RWPE2 (cell line): ENCODE measurements around the gene ACAD10.
"Not testable (repeated sequence)": the region's sequence is repeated elsewhere in the genome, so short reads cannot be mapped to it uniquely, and the experiment has no call there.

Experiments used
- ATAC-seq: fragments of 200-7000 bp; cut with Tn5 transposase; 3 replicates; pipeline ENCODE4 v1.9.1; 2021; ENCODE audit warnings: low read depth
- DNase-seq: peaks from one replicate; pipeline ENCODE4 v3.0.0-alpha.2; 2020; ENCODE audit warnings: low spot score
- H3K27ac ChIP-seq: fragments of 450-650 bp; 2 replicates; pipeline ENCODE4 v1.5.1; 2017; ENCODE audit warnings: mild to moderate bottlenecking; ENCODE audit not compliant: poor library complexity, severe bottlenecking
- H3K27me3 ChIP-seq: fragments of 250-450 bp; sonication (Bioruptor Pico); 2 replicates; pipeline ENCODE4 v1.5.1; 2021; ENCODE audit warnings: mild to moderate bottlenecking, moderate library complexity; ENCODE audit not compliant: insufficient read depth, poor library complexity, severe bottlenecking
- H3K36me3 ChIP-seq: fragments of 250-450 bp; sonication (Bioruptor Pico); 2 replicates; pipeline ENCODE4 v1.5.1; 2020; ENCODE audit warnings: low read depth, mild to moderate bottlenecking, moderate library complexity
- H3K4me1 ChIP-seq: fragments of 250-450 bp; sonication (Bioruptor Pico); 2 replicates; pipeline ENCODE4 v1.5.1; 2021; ENCODE audit warnings: mild to moderate bottlenecking, moderate library complexity; ENCODE audit not compliant: insufficient read depth, poor library complexity, severe bottlenecking
- H3K4me3 ChIP-seq: fragments of 250-450 bp; sonication (Bioruptor Pico); 2 replicates; pipeline ENCODE4 v1.5.1; 2021; ENCODE audit warnings: mild to moderate bottlenecking, moderate library complexity; ENCODE audit not compliant: severe bottlenecking
- H3K9me3 ChIP-seq: fragments of 250-450 bp; sonication (Bioruptor Pico); 2 replicates; pipeline ENCODE4 v1.5.1; 2021; ENCODE audit warnings: mild to moderate bottlenecking, moderate library complexity; ENCODE audit not compliant: severe bottlenecking
- CTCF ChIP-seq: fragments of 450-650 bp; IDR thresholded peaks from one replicate; pipeline ENCODE4 v1.5.1; 2017; ENCODE audit warnings: mild to moderate bottlenecking, moderate library complexity; ENCODE audit not compliant: poor library complexity, severe bottlenecking

ACAD10 gene

DNA sequence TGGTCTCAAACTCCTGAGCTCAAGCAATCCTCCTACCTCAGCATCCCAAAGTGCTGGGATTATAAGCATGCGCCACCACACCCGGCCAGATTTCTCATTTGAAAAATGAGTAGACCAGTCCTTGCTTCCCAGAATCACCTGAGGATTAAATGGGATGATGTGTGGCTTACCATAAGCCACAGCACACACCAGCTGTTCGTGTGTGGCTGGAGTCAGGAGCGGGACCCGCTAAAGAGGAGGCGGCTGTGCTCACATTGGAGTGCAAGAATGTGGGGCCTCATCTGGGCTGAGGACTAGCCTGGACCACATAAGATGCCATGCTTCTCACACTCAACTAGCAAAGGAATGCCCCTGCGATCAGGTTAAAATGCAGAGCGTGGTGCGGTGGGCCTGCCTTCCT, 74.1 kb downstream of the ACAD10 start:
- no peak for DNase-seq
- no peaks in the 10 kb centered on the region for H3K4me1 ChIP-seq
- no peak for TF ChIP-seq CTCF
- no peaks in the 10 kb centered on the region for H3K36me3 ChIP-seq
- H3K4me3 ChIP-seq = no peak overlapping the region
- H3K9me3 ChIP-seq = no peaks in the 10 kb centered on the region
- no peak for ATAC-seq
- H3K27ac ChIP-seq = no peak overlapping the region
- H3K27me3 ChIP-seq = no peaks in the 10 kb centered on the region

DNA sequence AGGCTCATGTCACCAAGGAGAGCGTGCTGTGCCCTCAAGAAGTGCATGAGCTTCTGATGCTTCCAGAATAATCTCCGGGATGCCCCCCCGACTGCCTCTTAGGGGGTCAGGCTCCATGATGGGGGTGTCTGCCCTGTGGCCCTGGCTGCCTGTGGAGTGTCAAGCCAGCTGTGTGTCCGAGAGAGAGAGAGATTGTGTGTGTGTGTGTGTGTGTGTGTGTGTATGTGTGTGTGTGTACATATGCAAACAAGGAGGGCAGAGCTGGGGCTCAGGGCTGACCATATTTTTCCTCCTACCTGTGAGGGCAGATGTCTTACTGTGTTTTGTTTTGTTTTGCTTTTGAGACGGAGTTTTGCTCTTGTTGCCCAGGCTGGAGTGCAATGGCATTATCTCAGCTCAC, 75.2 kb downstream of the ACAD10 start:
- Histone ChIP-seq H3K27me3 (no peaks in the 10 kb centered on the region), H3K27ac (no peak overlapping the region), H3K4me3 (no peak overlapping the region), H3K4me1 (no peaks in the 10 kb centered on the region), H3K36me3 (no peaks in the 10 kb centered on the region), H3K9me3 (no peaks in the 10 kb centered on the region)
- ATAC-seq (no peak), DNase-seq (no peak)
- no peak for TF ChIP-seq CTCF

- Histone ChIP-seq H3K27me3 (no peaks in the 10 kb centered on the region), H3K27ac (no peak overlapping the region), H3K36me3 (no peaks in the 10 kb centered on the region), H3K4me1 (no peaks in the 10 kb centered on the region), H3K9me3 (no peaks in the 10 kb centered on the region), H3K4me3 (no peak overlapping the region)
- no peak for DNase-seq
- no peak for TF ChIP-seq CTCF
- no peak for ATAC-seq
Observed at GRCh38 chr12:111761706-111762105, 75.9 kb downstream of the ACAD10 start.

DNA sequence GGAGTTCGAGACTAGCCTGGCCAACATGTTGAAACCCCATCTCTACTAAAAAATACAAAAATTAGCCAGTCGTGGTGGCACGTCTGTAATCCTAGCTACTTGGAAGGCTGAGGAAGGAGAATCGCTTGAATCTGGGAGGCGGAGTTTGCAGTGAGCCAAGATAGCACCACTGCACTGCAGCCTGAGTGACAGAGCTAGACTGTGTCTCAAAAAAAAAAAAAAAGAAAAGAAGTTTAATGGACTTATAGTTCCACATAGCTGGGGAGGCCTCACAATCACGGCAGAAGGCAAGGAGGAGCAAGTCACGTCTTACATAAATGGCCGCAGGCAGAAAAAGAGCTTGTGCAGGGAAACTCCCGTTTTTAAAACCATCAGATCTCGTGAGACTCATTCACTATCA, 77.7 kb downstream of the ACAD10 start:
- not testable (repeated sequence) for H3K9me3 ChIP-seq, DNase-seq, H3K27me3 ChIP-seq, H3K36me3 ChIP-seq, H3K27ac ChIP-seq, H3K4me1 ChIP-seq, ATAC-seq, H3K4me3 ChIP-seq

DNA sequence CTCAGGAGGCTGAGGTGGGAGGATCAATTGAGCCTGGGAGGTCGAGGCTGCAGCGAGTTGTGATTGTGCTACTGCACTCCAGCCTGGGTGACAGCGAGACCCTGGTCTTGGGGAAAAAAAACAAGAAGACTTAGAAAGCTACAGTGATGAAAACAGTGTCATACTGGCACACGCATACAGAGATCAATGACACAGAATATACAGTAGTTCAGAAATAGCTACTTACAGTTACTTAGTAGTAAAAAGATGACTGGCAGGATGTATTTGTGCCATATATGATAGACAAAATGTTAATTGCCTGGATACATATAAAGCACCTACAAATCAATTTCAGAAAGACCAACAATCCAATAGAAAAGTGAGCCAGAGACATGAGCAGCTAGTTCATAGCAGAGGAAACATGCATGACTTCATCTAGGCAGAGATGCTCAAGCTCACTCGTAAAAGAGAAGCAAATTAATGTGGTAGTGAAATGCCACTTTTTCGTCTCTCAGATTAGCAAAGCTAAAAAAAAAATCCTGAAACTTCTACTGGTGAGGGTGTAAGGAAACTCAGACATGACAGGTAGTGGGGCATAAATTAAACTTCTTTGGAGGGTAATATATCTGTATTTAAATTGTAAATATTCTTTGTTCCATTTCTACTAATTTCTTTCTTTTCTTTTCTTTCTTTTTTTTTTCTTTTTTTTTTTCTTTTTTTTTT, 78.4 kb downstream of the ACAD10 start:
- no peak overlapping the region for H3K27ac ChIP-seq
- ATAC-seq = no peak
- H3K27me3 ChIP-seq = no peaks in the 10 kb centered on the region
- H3K4me1 ChIP-seq = peaks cover 6% of the 10 kb centered on the region
- no peaks in the 10 kb centered on the region for H3K9me3 ChIP-seq
- no peaks in the 10 kb centered on the region for H3K36me3 ChIP-seq
- no peak for TF ChIP-seq CTCF
- DNase-seq = no peak
- H3K4me3 ChIP-seq = no peak overlapping the region
